Prostate gland (tissue), 2 donors: ENCODE results near the gene PDE4D.

Experiments used
- CTCF ChIP-seq, 4 experiments: fragments of 200-600 bp in 2 of 4; fragments of 450-650 bp in 2 of 4; sonication (generic) in 2 of 4; IDR thresholded peaks; 1 replicate in 3 of 4; 2 replicates in 1 of 4; pipeline ENCODE4 v1.5.1; 2016 to 2019; ENCODE audit warnings: antibody characterized with exemption in 4 of 4, mild to moderate bottlenecking in 2 of 4, moderate library complexity in 2 of 4
- POLR2A ChIP-seq: fragments of 450-650 bp; IDR thresholded peaks from one replicate; pipeline ENCODE4 v1.6.1; 2016; ENCODE audit warnings: antibody characterized with exemption, mild to moderate bottlenecking

- TF ChIP-seq POLR2A = no peak
- no peak for TF ChIP-seq CTCF (IDR thresholded peaks at IDR 0.05)
Measured at GRCh38 chr5:59467969-59468368, 425.6 kb downstream of the PDE4D start.
